ENCODE data around the gene SEC22C.
A peak's percentile ranks its signal among the peaks of the same experiment; 100 is the strongest.

SEC22C gene

DNA sequence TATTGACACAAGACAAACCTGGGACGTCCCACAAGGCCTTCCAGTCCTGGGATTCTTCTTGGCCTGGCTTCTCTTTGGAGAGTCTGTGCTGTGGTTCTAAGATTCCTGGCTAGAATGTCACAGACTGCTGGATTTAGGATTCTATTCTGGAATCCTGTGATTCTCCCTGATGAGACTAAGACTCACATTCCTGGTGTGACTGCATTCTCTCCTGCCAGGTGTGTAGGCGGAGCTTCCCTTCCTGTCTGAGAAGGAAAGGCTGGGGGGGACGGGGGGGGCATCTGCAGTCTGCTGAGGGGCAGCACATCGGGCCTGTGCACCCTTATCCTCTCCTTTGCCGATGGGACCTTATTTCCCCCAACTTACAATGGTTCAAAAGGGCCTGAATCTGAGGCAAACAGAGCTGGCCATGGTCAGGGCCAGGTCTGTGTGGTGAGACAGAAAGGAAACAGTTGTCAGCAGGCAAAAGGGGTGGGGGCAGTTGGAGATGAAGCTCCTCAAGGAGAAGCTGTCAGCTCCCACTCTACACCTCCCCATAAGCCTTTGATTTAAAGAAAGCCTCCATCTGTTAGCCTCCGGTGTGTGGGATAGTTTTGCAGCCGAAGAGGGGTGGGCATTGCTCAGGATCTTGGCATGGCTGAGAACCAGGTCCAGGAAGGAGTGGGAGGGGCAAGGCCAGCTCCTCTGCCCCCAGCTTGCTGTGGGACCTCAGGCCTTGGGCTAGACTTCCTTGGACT is 48.4 kb downstream of the SEC22C start:
- DNase-seq, result no peak

DNA sequence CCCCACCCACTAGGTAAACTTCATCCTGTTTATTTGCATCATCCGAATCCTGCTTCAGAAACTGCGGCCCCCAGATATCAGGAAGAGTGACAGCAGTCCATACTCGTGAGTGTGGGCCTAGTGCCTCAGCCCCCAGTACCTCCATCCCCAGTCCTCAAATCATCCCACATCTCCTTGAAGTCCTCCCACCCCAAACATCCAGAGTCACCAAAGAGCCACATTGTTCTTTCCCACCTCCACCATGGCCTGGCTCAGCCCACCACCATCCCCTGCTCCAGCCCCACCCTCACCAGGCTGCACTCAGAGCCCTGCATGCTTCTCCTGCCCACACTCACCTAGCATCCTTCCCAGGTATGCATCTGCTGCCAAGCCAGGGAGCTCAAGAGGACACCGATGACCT is 49.5 kb downstream of the SEC22C start:
- DNase-seq, result no peak

DNA sequence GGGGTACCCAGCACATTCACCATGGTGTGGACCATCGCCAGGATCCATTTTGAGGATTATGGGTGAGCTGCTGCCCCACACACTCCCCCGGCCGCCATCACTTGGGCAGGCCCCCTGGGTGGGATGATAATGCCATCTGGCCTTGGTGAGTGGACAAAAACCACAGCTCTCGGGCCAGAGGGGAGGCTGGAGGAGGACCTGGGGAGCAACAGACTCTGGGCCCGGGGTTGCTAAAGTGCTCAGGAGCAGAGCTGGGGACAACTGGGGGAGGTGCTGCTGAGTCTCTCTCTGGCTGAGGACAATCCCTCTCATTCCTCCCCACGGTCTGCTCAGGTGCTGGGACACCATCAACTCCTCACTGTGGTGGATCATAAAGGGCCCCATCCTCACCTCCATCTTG is 50.3 kb downstream of the SEC22C start:
- no peak for DNase-seq

DNA sequence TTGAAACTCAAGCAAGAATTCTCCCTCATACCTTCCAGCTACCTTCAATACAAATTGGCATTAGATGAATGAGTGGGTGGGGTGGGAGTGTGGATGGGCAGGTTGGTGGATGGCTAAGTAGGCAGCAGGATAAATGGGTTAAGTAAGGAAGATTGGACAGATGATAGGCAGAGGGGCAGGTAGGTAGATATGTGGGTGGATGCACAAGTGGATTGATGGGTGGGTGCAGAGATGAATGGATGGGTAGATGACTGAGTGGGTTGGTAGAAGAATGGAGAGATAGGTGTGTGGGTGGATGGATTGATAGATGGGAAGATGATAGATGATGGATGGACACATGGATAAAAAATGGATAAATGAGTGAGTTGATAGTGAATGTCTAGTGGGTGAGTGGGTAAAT is 51.7 kb downstream of the SEC22C start:
- no peak for DNase-seq

DNA sequence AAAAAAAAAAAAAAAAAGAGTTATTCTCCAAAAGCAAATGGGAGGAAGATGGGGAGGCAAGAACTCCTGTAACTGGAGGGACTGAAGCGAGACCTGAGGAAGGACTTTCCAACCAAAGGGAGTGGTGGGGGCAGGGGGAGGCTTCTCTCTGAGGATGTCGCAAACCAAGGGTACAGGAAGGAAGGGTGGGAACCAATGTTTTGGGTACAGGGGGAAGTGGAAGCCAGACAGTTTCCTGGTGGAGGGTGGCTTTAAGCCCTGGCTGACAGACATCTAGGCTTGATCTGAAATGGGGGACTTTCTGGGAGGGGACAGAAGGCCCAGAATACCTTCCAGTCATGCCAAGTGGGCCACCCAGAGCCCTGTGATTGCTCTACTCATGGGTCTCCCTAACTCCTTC is 52.3 kb downstream of the SEC22C start:
- peak; percentile 26 for DNase-seq

DNA sequence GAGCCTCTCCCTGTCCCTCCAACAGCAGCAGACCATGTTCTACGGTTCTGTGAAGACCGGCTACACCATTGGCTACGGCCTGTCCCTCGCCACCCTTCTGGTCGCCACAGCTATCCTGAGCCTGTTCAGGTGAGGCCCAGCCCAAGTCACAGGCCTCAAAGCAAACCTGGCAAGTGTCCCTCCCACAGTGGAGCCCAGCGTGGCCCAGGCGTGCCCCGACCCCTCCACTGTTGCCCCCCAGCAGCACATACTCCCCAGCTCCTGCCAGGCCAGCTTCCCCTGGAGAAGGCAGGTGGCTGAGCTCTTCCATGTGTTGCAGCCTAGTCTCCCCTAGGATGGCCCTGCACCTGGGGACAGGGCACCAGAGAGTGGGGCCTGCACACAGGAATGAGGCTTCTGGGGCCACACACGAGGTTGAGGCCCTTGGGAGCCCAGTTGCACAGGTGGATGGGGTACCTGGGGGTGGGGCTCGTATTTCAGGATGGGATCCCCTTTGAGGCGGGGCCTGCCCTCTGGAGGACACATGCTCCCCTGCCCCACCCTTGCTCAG is 54.3 kb downstream of the SEC22C start:
- DNase-seq, result no peak

DNA sequence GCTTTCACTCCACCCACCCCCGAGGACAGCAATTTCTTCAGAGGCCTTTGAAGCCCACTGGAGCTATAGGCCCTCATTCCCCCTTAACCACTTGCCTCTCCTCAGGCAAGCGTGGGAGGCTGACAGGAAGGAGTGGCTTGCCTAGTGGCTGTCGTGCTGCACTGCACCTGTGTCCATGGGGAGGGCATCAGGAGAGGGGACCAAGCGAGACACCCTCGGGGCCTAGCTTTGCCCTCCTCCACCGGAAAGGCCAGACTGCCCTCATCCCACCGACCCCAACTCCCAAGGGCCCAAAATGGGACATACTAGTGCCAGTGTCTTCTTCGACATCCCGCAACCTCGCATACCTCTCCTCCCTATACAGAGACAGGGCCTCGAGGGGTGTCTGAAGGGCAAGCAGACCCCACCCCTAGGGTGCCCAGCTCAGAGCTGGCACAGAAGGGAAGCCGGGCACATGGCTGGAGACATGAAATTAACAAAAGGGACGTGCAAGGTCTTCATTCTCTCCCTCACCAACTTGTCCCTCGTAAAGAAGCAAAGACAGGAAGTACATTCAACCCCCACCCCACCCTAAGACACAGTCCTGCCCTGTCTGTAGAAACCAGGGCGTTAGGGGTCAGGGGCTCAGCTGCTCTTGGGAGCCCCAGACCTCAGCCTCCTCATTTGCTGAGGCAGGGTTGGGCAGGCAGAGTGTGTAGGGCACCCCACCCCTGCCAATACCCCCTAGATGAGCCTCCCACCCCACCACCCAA is 55.0 kb downstream of the SEC22C start:
- DNase-seq, result peak; percentile 29

DNA sequence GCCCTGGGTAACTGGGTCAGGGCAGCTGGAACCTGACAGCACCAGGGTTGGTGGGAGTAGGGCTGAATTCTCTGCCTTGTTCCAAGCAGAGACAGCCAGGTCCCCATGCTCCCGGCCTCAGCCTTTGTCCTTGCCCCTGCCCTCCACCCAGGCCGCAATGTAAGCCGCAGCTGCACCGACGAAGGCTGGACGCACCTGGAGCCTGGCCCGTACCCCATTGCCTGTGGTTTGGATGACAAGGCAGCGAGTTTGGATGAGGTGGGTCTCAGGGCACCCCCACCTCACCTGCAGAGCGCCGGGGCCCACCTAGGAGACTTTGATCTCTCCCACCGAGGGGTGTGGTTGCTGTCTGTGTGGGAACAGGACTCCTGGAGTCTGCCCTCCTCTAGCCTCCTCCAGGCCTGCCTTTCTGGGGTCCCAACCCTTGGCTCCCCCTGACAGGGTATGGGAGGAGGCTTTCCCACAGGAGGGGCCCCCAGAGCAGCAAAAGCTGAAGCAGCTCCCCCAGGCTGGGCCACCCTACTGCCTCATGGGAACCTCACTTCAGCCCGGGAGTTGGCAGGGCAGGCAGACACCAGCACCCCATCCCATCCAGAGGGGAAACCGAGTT is 55.9 kb downstream of the SEC22C start:
- no peak for DNase-seq

DNA sequence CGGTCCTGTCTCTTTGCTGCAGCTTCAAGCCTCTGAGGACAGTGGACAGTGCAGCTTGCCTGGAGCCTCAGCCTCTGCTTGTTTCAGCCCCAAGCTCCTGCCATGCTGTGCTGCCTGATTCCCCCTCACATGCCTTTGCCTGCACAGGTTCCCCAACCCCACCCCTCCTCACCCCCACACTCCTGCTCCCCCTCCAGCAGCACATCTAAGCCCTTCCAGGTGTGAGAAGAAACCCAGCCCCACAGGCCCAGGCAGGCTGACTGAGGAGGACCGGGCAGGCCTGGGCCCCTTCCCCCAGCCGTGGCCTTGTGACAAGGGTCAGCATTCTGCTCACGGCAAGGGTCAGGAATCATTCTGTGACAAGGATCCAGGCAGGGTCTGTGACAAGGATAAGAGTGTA is 56.6 kb downstream of the SEC22C start:
- no peak for DNase-seq

DNA sequence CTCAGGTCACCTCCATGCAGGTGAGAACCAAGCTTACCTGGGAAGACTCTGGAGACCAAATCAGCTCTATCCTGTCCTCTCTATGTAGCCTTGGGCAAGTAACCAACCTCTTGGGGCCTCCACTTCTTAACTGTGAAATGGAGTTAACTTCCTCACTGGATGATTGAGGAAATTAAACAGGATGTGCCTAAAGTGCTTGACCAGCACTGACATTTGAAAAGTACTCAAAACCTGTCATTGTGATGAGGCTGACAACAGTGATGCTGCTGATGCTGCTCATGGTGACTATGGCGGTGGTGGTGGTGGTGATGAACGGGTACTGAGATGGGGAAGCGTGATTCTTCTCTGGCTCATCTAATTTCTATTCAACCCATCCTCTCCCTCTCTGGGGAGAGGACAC is 57.0 kb downstream of the SEC22C start:
- no peak for DNase-seq

DNA sequence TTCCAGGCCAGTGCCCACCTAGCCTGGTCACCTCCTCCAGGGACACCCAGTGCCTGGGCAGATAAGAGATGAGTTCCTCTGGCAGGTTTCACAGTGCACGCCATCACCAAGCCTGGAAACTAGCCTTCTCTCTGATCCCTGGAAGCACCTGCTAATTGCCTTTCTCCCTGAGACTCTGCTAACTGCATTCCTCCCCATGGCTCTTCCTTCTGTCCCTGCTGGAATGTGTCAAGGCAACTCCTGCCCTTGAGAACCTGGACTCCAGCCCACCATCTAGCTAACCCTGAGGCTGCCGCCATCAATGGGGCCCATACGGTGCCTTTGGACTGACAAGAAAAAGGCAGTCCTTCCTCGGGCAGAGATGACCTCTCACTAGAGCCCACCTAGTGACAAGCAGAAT is 60.9 kb downstream of the SEC22C start:
- DNase-seq, result no peak

DNA sequence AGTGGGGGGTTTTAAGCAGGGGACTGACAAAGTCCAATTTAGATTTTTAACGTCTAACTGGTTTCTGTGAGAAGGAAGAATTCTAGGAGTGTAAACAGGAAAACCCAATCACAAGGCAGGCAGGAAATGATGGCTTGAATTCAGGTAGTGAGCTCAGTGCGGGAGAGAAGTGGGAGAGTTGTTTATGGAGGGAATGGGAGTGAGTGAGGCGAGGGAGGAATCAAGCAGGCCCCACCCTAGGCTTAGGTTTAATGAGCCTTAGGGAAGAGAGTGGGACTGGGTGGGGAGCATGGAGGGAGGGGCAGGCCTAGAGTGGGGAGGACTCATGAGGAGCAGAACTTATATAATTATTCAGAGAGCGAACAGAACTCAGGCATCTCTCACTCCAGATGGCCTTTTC is 61.4 kb downstream of the SEC22C start:
- no peak for DNase-seq

DNA sequence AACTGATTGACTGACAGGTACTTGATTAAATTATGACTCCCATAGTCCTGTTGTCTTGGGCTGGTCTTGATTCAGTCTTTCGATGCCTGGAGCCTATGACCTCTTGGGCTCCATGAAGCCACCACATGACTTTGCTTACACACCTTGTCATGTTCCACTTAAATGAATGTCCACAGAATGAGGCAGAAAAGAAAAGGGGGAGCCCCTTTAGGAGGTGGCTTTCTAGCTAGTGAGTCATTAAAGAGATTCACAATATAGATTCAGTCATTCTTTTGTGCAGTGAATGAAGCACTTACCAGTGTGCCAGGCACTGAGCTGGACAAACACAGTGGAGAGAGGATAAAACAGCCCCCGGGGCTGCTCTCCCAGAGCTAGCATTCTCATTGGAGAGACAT is 62.2 kb downstream of the SEC22C start:
- no peak for DNase-seq

DNA sequence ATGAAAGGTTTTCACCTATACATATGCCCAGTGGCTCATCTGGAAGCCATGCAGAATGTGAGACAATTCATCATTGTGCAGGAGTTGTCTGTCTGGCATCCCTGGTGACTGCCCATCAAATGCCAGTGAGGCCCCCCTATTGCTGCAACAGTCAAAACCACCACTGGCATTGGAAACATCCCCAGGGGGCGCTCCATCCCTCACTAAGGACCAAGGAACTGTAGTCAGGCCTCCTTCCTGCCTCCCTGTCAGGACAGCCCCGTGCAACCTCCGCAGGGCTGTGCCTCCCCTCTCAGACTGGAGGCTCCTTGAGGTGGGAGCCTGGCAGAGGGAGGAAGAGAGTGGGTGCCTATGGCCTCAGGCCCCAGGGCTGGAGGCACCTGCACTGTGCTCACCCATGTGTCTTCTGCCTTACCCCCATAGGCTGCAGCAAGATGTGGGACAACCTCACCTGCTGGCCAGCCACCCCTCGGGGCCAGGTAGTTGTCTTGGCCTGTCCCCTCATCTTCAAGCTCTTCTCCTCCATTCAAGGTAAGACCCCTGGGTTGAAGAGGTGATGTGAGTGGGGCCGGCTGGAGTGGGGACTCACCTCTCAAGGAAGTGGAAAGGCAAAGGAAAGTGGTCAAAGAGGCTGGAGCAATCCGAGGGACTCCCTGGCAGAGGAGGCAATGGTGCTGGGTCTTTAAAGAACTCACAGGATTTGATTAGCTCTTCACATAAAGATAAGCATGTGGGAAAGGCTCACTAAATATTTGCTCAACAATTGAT is 62.8 kb downstream of the SEC22C start:
- DNase-seq, result peak; percentile 36

DNA sequence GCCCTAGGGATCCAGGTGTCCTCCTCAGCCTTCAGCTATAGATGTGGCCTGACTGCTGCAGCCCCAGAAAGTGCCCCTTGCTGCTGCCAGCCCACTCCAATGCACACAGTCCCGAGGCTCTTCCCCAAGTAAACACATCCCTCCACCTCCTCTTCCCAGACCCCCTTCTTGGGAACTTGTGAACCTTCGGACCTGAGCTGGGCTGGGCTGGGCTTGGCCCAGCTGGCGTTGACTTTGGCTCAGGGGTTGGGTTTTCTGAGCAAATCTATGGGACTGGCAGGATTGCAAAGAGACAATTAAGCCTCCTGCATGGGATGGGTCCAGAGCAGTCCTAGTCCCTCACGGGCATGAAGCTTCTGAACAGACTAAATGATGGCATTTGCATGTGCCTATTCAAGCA is 64.7 kb downstream of the SEC22C start:
- DNase-seq, result no peak

DNA sequence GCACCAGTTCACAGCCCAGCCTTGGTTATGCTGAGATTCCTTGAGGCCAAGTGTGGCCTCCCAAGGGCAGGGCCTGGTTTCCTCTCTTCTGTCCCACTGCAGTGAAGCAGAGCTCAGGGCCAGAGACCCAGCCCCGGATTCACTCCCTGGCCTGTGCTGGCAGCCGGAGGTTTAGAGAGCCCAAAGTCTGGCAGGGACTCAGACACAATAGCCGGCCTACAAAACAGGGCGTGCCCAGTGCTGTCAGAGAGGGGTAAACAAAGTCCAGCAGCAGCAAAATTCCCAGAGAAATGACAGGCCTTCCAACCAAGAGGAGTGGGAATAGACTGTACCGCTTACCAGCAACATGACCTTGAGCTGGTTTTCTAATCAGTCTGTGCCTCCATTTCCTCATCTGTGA is 65.3 kb downstream of the SEC22C start:
- no peak for DNase-seq

DNA sequence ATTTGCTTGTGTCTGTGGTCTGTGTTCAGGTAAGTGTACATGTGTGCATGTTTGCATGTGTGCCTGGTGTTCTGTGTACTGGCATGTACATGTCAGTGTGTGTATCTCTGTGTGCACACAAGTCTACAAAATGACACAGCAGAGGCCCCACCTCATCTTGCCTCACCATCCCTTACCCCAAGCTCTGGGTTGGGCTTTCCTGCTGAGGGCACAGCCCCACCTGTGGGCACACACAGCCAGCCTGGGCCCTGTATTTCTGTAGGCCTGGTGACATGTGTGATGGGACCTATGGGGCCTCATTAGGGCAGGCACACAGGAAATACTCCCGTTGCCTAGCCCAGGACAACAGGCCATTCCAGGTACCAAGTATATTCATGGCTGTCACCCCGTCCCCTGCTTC is 65.8 kb downstream of the SEC22C start:
- no peak for DNase-seq

DNA sequence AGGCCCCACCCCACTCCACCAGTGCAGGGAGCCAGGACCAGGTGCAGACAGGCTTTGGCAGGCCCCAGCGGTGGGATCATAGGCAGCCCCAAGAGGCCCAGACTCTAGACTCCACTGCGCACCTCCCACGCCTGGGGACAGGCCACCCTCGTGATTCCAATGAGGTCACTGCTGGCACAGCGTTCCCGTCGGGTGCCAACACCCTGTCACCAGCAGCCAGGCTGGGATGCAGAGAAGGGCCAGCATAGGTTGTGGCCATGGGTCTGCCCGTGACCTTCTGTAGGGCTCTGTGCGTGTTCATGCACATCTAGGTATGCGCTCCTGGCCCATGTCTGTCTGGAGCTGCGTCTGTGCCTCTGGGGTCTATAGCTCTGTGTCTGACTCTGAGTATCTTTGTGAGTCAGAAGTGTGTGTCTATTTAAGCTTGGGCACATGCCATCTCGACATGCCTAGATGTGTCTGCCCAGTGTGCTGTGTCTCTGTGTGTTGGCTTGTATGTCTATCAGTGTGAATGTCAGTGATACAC is 66.3 kb downstream of the SEC22C start:
- DNase-seq, result no peak

DNA sequence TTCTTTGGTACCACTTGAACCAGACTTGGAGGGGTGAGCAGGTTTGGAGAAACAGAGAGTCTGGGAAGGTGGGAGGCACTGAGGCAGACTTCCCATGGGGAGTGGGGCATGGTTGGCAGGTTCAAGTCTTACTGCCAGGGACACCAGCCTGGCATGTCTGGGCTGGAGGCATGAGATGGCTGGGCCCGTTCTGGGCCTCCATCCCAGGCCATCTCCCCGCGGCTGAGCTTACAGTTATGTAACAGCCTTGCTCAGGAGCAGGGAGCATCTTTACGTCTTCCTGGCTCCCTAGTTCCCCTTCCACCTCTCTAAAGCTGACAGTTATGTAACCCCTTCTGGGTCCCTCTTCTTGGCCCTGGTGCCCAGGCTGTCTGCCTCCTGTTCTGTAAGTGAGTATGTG is 66.9 kb downstream of the SEC22C start:
- DNase-seq, result no peak

DNA sequence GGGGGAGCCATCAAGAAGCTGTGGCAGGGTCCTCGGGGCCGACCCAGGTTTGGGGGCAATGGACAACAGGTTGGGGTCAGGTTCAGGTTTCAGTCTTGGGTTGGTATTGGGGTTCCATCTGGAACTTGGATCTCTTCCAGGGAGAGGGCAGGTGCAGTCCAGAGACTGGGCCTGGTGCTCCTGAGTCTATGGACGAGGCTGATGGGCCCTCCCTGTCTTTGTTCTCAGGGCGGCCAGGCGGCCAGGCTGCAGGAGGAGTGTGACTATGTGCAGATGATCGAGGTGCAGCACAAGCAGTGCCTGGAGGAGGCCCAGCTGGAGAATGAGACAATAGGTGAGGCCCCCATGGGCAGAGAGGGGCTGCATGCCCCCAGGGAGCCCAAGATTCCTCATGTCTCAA is 68.2 kb downstream of the SEC22C start:
- no peak for DNase-seq

DNA sequence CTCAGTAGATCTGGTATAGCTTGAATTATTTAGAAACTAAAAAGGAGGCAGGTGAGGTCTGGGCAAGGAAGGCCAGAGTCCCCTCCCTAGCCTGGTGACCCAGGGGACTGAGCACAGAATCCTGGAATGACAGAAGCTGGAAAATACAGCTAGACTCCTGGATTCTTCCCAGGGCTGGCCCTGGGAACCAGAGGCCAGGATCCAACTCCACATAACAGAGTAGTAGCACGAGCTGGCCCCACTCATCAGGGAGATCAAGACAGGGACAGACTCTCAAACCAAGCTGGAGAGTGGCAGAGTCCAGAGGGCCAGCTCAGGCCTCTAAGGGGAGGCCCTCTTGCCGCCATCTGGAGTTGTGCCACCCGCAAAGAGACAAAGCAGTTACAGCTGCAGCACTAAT is 68.6 kb downstream of the SEC22C start:
- no peak for DNase-seq

DNA sequence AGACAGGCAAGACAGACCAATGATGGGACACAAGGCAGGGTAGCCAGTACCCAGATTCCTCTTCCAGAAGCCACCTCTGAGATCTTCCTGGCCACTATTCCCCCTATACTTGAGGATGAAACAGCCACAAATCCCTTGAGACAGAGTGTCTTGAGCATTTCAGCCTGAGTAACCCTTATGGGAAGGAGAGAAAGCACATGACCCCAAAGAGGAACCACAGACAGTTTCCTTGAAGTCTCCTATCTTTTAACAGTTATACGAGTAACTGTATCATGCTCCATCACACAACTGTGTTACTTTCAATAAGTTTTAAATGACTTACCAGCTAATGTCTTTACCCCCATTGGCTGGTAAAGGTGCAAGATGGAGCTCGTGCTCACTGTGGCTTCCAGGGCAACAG is 70.0 kb downstream of the SEC22C start:
- no peak for DNase-seq

DNA sequence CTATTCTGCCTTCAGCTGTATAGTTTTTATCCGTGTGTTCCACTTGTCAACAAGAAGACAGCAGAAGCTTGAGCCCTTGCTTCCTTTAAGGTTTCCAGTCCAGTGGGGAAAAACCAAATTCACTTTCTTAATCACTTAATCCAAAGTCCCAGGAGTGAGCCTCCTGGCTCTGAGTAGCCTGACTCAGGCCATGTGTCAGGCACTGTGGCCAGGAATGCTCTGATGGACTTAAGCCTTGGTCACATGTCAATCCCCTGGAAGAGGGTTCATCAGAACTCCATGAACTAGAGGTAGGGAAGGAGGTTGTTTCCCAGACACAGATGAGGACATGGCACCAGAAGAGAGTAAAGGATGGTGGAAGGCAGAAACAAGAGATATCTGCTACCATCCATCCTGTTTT is 70.6 kb downstream of the SEC22C start:
- no peak for DNase-seq

All from CD4-positive, alpha-beta T cell treated with Interleukin-15 for 1 hour (primary cell).